HG03039 (cell line): ENCODE data around the gene GSTM5.
"Not testable (repeated sequence)": the region's sequence is repeated elsewhere in the genome, so short reads cannot be mapped to it uniquely, and the experiment has no call there.

Experiments used
- ATAC-seq: cut with Tn5 transposase; IDR thresholded peaks from one replicate; pipeline ENCODE4 v1.9.1; 2021; ENCODE audit warnings: mild to moderate bottlenecking, moderate library complexity; ENCODE audit not compliant: unreplicated experiment

The GSTM5 gene

GRCh38 chr1:109695138-109695537, 16.9 kb upstream of the GSTM5 start:
- ATAC-seq = not testable (repeated sequence)

GRCh38 chr1:109697066-109697465, 15.0 kb upstream of the GSTM5 start:
- no peak for ATAC-seq

- not testable (repeated sequence) for ATAC-seq
These were observed 14.2 kb upstream of the GSTM5 start for GRCh38 chr1:109697861-109698260.

- not testable (repeated sequence) for ATAC-seq
These were observed 9.1 kb upstream of the GSTM5 start for GRCh38 chr1:109702940-109703339.

- ATAC-seq = no peak
These were observed 7.9 kb upstream of the GSTM5 start for GRCh38 chr1:109704173-109704572.

- ATAC-seq = no peak
These were observed 6.6 kb upstream of the GSTM5 start for GRCh38 chr1:109705411-109705810.

- not testable (repeated sequence) for ATAC-seq
These were observed 3.1 kb upstream of the GSTM5 start for GRCh38 chr1:109708949-109709348.

GRCh38 chr1:109709822-109710221, 2.2 kb upstream of the GSTM5 start:
- not testable (repeated sequence) for ATAC-seq

- no peak for ATAC-seq
These were observed 342 bp downstream of the GSTM5 start for GRCh38 chr1:109712321-109712864.

GRCh38 chr1:109713636-109714035, 1.6 kb downstream of the GSTM5 start:
- ATAC-seq = no peak

- no peak for ATAC-seq
These were observed 2.8 kb downstream of the GSTM5 start for GRCh38 chr1:109714661-109715372.

GRCh38 chr1:109716121-109716520, 4.1 kb downstream of the GSTM5 start:
- no peak for ATAC-seq

GRCh38 chr1:109716570-109717090, 4.6 kb downstream of the GSTM5 start:
- no peak for ATAC-seq

- ATAC-seq = no peak
These were observed 5.7 kb downstream of the GSTM5 start for GRCh38 chr1:109717729-109718128.

GRCh38 chr1:109718495-109718894, 6.4 kb downstream of the GSTM5 start:
- ATAC-seq = no peak

GRCh38 chr1:109719337-109719837, 7.3 kb downstream of the GSTM5 start:
- no peak for ATAC-seq

- no peak for ATAC-seq
These were observed 9.0 kb downstream of the GSTM5 start for GRCh38 chr1:109721042-109721441.

GRCh38 chr1:109721971-109722370, 9.9 kb downstream of the GSTM5 start:
- ATAC-seq = no peak

GRCh38 chr1:109722908-109723691, 11.0 kb downstream of the GSTM5 start:
- ATAC-seq = no peak

- ATAC-seq = no peak
These were observed 12.9 kb downstream of the GSTM5 start for GRCh38 chr1:109724933-109725332.

GRCh38 chr1:109725510-109725909, 13.5 kb downstream of the GSTM5 start:
- no peak for ATAC-seq

- ATAC-seq = no peak
These were observed 14.0 kb downstream of the GSTM5 start for GRCh38 chr1:109726007-109726406.
